ENCODE measurements around the gene BRMS1L. TPM values are rescaled to one million over a fixed set of nuclear protein-coding genes. Genes with fewer than 3 reads are reported as not detected.

Gene BRMS1L
- total and polyA plus RNA-seq, 2 of the 4 experiments (the other 2 are of a cell fraction): 1.8 to 6.2 TPM

DNA sequence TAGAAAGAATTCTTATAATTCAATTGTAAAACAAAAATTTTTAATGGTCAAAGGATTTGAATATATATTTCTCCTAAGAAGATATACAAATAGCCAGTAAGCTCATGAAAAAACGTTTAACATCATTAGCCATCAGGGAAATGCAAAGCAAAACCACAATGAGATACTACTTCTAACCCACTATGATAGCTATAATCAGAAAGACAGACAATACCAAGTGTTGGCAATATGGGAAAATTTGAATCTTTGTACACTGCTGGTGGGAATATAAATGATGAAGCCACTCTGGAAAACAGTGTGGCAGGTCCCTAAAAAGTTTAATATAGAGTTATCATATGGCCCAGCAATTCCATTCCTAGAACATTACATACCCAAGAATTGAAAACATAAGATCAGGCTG is 42.4 kb upstream of the BRMS1L start:
- peaks cover 19% of the 10 kb centered on the region; the same call in 1 of the 2 replicates for H4K20me1 ChIP-seq (ENCODE audit: insufficient read depth, low read length)
- H4K8ac ChIP-seq (ENCODE audit: low read depth in 2 of 2, low read length in 2 of 2): no peak overlapping the region
- H2AFZ ChIP-seq (replicated peaks; ENCODE audit: low read length, poor library complexity): no peak overlapping the region
- H3K27ac ChIP-seq (ENCODE audit: insufficient read depth, low read length): no peak overlapping the region
- no peak overlapping the region for H3K4ac ChIP-seq (ENCODE audit: low read depth, low read length)
- H3K18ac ChIP-seq (ENCODE audit: low read depth, low read length): no peak overlapping the region
- no peak for TF ChIP-seq CEBPB (IDR thresholded peaks at IDR 0.05; ENCODE audit: low read depth, low read length)
- no peak for TF ChIP-seq RAD21 (IDR thresholded peaks at IDR 0.05; ENCODE audit: low read length)
- no peak for TF ChIP-seq POLR2A (IDR thresholded peaks at IDR 0.05; ENCODE audit: low read depth, low read length)
- TF ChIP-seq MAZ (IDR thresholded peaks at IDR 0.05; ENCODE audit: borderline replicate concordance, low read depth, low read length): no peak
- TF ChIP-seq, protein P1, sequence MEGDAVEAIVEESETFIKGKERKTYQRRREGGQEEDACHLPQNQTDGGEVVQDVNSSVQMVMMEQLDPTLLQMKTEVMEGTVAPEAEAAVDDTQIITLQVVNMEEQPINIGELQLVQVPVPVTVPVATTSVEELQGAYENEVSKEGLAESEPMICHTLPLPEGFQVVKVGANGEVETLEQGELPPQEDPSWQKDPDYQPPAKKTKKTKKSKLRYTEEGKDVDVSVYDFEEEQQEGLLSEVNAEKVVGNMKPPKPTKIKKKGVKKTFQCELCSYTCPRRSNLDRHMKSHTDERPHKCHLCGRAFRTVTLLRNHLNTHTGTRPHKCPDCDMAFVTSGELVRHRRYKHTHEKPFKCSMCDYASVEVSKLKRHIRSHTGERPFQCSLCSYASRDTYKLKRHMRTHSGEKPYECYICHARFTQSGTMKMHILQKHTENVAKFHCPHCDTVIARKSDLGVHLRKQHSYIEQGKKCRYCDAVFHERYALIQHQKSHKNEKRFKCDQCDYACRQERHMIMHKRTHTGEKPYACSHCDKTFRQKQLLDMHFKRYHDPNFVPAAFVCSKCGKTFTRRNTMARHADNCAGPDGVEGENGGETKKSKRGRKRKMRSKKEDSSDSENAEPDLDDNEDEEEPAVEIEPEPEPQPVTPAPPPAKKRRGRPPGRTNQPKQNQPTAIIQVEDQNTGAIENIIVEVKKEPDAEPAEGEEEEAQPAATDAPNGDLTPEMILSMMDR (conservative IDR thresholded peaks at IDR 0.05; ENCODE audit: low read depth, low read length): no peak
- no peak for TF ChIP-seq BHLHE40 (IDR thresholded peaks at IDR 0.05; ENCODE audit: low read depth, low read length)
- TF ChIP-seq SMC3 (IDR thresholded peaks at IDR 0.05; ENCODE audit: low read depth, low read length): no peak
- TF ChIP-seq CHD1 (IDR thresholded peaks at IDR 0.05; ENCODE audit: low read depth, low read length): no peak
- no peak for TF ChIP-seq MAFK (IDR thresholded peaks at IDR 0.05; ENCODE audit: low read depth, low read length)
- TF ChIP-seq, protein P2, sequence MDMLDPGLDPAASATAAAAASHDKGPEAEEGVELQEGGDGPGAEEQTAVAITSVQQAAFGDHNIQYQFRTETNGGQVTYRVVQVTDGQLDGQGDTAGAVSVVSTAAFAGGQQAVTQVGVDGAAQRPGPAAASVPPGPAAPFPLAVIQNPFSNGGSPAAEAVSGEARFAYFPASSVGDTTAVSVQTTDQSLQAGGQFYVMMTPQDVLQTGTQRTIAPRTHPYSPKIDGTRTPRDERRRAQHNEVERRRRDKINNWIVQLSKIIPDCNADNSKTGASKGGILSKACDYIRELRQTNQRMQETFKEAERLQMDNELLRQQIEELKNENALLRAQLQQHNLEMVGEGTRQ (IDR thresholded peaks at IDR 0.05; ENCODE audit: low read depth, low read length): no peak
- TF ChIP-seq FOS (IDR thresholded peaks at IDR 0.05; ENCODE audit: low read depth, low read length): no peak
- TF ChIP-seq, protein P3, sequence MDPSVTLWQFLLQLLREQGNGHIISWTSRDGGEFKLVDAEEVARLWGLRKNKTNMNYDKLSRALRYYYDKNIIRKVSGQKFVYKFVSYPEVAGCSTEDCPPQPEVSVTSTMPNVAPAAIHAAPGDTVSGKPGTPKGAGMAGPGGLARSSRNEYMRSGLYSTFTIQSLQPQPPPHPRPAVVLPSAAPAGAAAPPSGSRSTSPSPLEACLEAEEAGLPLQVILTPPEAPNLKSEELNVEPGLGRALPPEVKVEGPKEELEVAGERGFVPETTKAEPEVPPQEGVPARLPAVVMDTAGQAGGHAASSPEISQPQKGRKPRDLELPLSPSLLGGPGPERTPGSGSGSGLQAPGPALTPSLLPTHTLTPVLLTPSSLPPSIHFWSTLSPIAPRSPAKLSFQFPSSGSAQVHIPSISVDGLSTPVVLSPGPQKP (IDR thresholded peaks at IDR 0.05; ENCODE audit: borderline replicate concordance, low read depth, low read length): no peak
- no peak for TF ChIP-seq NFE2L2 (IDR thresholded peaks at IDR 0.05; ENCODE audit: low read depth, low read length)
- no peak for TF ChIP-seq RFX5 (IDR thresholded peaks at IDR 0.05; ENCODE audit: low read depth, low read length)
- TF ChIP-seq MXI1 (IDR thresholded peaks at IDR 0.05; ENCODE audit: borderline replicate concordance, low read depth, low read length): no peak
- no peak for TF ChIP-seq RCOR1 (IDR thresholded peaks at IDR 0.05; ENCODE audit: insufficient replicate concordance, low read length)
- in situ Hi-C loops (cut with MboI; ENCODE audit: low sequenced_read_pairs): no loop called here
- H3K27me3 ChIP-seq (ENCODE audit: control insufficient read depth, insufficient read depth, low read length): no peaks in the 10 kb centered on the region
- H3K4me3 ChIP-seq (ENCODE audit: insufficient read depth, low read depth, low read length): no peak overlapping the region
- CTCF ChIA-PET: no interaction called here
- ATAC-seq (ENCODE audit: low read depth): no peak
- no peak overlapping the region for H2AK5ac ChIP-seq (ENCODE audit: low read depth, low read length)
- no peak overlapping the region for H2BK15ac ChIP-seq (ENCODE audit: low read depth, low read length)
- dilution Hi-C loops (cut with HindIII; ENCODE audit: low sequenced_read_pairs, unreplicated experiment): no loop called here
- peaks cover 2% of the 10 kb centered on the region; the same call in 1 of the 2 replicates for H3K9me3 ChIP-seq (ENCODE audit: control insufficient read depth, insufficient read depth, low read length)
- no peak overlapping the region for H3K9ac ChIP-seq (ENCODE audit: low read depth, low read length)
- no peak overlapping the region for H2BK20ac ChIP-seq (ENCODE audit: low read depth, low read length)
- POLR2A ChIA-PET (ENCODE audit: unreplicated experiment): no interaction called here
- H3K79me1 ChIP-seq (ENCODE audit: low read depth in 1 of 2, low read length in 2 of 2): peaks cover 4 to 26% of the 10 kb centered on the region in 2 experiments
- no peak overlapping the region for H3K14ac ChIP-seq (replicated peaks; ENCODE audit: low read depth, low read length)
- no peak overlapping the region for H4K5ac ChIP-seq (ENCODE audit: low read depth, low read length)
- H3K56ac ChIP-seq (ENCODE audit: extremely low read depth, insufficient read depth, low read length): no peak overlapping the region
- DNase-seq: no peak
- no peak overlapping the region for H2BK120ac ChIP-seq (ENCODE audit: low read depth, low read length)
- H3K36me3 ChIP-seq (ENCODE audit: control insufficient read depth, insufficient read depth, low read length): no peaks in the 10 kb centered on the region
- H2AK9ac ChIP-seq (replicated peaks; ENCODE audit: low read depth, low read length, poor library complexity): no peak overlapping the region
- WGBS, 2 experiments (ENCODE audit: extremely low coverage in 2 of 2, insufficient read length in 1 of 2): no CpG with 5 or more reads among the region's 1 CpG
- H4K91ac ChIP-seq (ENCODE audit: insufficient read depth, low read depth, low read length): no peak overlapping the region
- intact Hi-C loops (cut with micrococcal nuclease): no loop called here
- no peak overlapping the region for H2BK5ac ChIP-seq (ENCODE audit: low read depth, low read length, poor library complexity, severe bottlenecking)
- no peak overlapping the region for H3K4me2 ChIP-seq (ENCODE audit: low read depth, low read length)
- H3K9me1 ChIP-seq (ENCODE audit: insufficient read depth, low read length): no peaks in the 10 kb centered on the region
- H3K23ac ChIP-seq (ENCODE audit: low read depth, low read length): no peak overlapping the region
- H3K4me1 ChIP-seq (ENCODE audit: control insufficient read depth, insufficient read depth, low read length): peaks cover 2% of the 10 kb centered on the region; the same call in 1 of the 2 replicates
- BruUV-seq (replicated peaks): no TSS peak

Measured in IMR-90 (cell line).